ENCODE measurements around the gene PACSIN2.

DNA sequence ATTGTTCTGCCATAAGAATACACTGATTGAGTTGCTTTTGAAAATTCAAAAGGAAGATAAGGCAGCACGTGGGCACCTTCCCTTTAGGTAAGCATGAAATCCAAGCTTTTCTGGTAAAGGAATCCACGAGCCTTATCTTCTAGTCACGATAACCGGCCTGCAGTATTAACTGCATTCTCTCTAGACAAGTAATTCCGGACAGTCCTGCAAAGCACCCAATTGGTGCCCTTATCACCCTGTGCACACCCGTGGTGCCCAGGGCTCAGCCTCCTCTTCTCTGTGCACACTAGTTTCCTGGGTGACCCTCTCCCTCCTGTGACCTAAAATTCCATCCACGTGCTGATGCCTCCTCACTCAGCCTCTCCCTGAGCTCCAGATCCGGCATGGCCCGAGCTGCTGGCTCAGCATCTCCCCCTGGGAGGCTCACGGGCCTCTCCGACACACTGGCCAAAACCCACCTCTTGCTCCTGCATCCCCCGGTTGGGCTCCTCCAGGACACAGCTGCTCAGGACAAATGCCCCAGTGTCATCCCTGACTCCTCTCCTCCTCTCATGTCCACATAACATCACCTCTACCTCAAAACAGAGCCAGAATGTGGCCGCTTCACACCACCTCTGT is 63.7 kb downstream of the PACSIN2 start:
- TF ChIP-seq, protein P1, sequence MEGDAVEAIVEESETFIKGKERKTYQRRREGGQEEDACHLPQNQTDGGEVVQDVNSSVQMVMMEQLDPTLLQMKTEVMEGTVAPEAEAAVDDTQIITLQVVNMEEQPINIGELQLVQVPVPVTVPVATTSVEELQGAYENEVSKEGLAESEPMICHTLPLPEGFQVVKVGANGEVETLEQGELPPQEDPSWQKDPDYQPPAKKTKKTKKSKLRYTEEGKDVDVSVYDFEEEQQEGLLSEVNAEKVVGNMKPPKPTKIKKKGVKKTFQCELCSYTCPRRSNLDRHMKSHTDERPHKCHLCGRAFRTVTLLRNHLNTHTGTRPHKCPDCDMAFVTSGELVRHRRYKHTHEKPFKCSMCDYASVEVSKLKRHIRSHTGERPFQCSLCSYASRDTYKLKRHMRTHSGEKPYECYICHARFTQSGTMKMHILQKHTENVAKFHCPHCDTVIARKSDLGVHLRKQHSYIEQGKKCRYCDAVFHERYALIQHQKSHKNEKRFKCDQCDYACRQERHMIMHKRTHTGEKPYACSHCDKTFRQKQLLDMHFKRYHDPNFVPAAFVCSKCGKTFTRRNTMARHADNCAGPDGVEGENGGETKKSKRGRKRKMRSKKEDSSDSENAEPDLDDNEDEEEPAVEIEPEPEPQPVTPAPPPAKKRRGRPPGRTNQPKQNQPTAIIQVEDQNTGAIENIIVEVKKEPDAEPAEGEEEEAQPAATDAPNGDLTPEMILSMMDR (IDR thresholded peaks at IDR 0.05; ENCODE audit: insufficient read depth, low read length, poor library complexity, severe bottlenecking), result no peak
- no peak for TF ChIP-seq EZH2phosphoT487 (conservative IDR thresholded peaks at IDR 0.05; ENCODE audit: low read length)
